22Rv1 (cell line): ENCODE results near the gene PLD1.

Experiments used
- CTCF ChIP-seq: fragments of 450-650 bp; IDR thresholded peaks from 2 replicates; pipeline ENCODE4 v1.5.1; 2017; ENCODE audit warnings: mild to moderate bottlenecking
- ZFX ChIP-seq: fragments of 450-650 bp; IDR thresholded peaks from 2 replicates; pipeline ENCODE4 v1.6.1; 2017; ENCODE audit warnings: antibody characterized with exemption, borderline replicate concordance

- no peak for TF ChIP-seq CTCF
- TF ChIP-seq ZFX = no peak
These were observed 194.6 kb downstream of the PLD1 start for GRCh38 chr3:171615686-171616085.
